ENCODE measurements around the gene SUSD1.

GRCh38 chr9:112006361-112007020 lies 168.6 kb downstream of the SUSD1 start:
- TF ChIP-seq CTCF (IDR thresholded peaks at IDR 0.05) (no peak), POLR2AphosphoS5 (IDR thresholded peaks at IDR 0.05; ENCODE audit: low read depth, low read length) (no peak), SIN3A (IDR thresholded peaks at IDR 0.05; ENCODE audit: borderline replicate concordance, insufficient read depth, low read depth, low read length) (no peak)
